ENCODE data around the gene PFN2. TPM values are rescaled to one million over a fixed set of nuclear protein-coding genes. Genes with fewer than 3 reads are reported as not detected.

The PFN2 gene
- total and polyA plus RNA-seq, 2 donors (not counting 1 experiment from before 2014, with no cell fraction given), result 1.2 to 8.1 TPM

DNA sequence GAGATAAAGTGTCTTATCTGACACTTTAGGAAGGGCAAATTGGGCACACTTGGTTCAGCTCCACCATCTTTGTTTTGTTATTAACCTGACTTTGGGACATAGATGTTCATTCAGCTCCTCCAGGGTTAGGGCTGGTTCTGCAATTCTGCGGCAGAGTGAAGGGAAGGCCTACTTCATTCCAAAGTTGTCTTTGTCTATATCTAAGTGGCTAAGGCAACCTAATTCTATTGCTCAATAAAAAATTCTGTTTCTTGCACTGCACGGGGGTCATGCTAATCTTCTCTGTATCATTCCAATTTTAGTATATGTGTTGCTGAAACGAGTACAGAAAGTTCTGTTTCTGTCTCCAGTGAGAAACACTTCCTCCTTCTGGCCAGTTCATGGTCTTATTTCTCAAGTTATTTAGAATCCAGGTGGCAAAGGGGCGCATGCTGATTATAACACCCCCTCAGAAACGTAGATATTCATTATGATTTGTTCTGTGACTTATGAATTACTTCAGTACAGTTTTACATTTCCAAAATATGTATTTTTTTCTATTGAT lies 53.5 kb downstream of the PFN2 start:
- Histone ChIP-seq H3K27me3 (replicated peaks in 1 of 4; ENCODE audit: control extremely low read depth in 1 of 4, control insufficient read depth in 3 of 4, insufficient read depth in 4 of 4, low read length in 3 of 4) (no peaks in the 10 kb centered on the region), H3K4me1 (ENCODE audit: control insufficient read depth in 2 of 2, insufficient read depth in 2 of 2, low read length in 2 of 2) (no peaks in the 10 kb centered on the region), H3K9ac (ENCODE audit: low read length) (no peak overlapping the region), H3K4me2 (replicated peaks; ENCODE audit: low read depth, low read length, poor library complexity, severe bottlenecking) (no peak overlapping the region), H4K20me1 (ENCODE audit: control insufficient read depth, insufficient read depth, low read length, poor library complexity, severe bottlenecking) (no peaks in the 10 kb centered on the region), H2AFZ (ENCODE audit: insufficient read depth, low read depth, low read length, poor library complexity, severe bottlenecking) (no peak overlapping the region), H3K9me3 (ENCODE audit: control extremely low read depth in 1 of 3, control insufficient read depth in 2 of 3, insufficient read depth in 1 of 3, low read length in 2 of 3) (no peaks in the 10 kb centered on the region), H3K36me3 (replicated peaks in 1 of 2; ENCODE audit: control extremely low read depth in 1 of 2, control insufficient read depth in 1 of 2, extremely low read depth in 1 of 2, insufficient read depth in 2 of 2, low read length in 1 of 2) (peaks cover 10 to 12% of the 10 kb centered on the region in 2 experiments), H3K79me2 (ENCODE audit: control insufficient read depth, insufficient read depth, low read length) (no peaks in the 10 kb centered on the region), H3K27ac (ENCODE audit: low read length in 2 of 2) (no peak overlapping the region), H3K4me3 (ENCODE audit: control extremely low read depth in 1 of 5, extremely low read depth in 1 of 5, insufficient read depth in 1 of 5, low read depth in 2 of 5, low read length in 4 of 5) (no peak overlapping the region)
- no peak overlapping the region for H3K4me3 Mint-ChIP-seq
- WGBS (ENCODE audit: insufficient coverage), result no CpG with 5 or more reads among the region's 5 CpGs
- no peaks in the 10 kb centered on the region for H3K27me3 Mint-ChIP-seq
- ChIA-PET POLR2A (no interaction called here), CTCF (interaction anchor here (0.6 kb wide), 1 partner anchor 36 kb away, joined by 3 read pairs; no protein-coding TSS in a partner anchor)
- H3K9me3 Mint-ChIP-seq (ENCODE audit: insufficient read depth), result no peaks in the 10 kb centered on the region
- H3K4me1 Mint-ChIP-seq, result no peaks in the 10 kb centered on the region
- DNase-seq, result no peak
- intact Hi-C loops (cut with micrococcal nuclease), result no loop called here
- no peak for ATAC-seq (ENCODE audit: low read depth)
- no peak overlapping the region for H3K27ac Mint-ChIP-seq
- TF ChIP-seq, protein P1, sequence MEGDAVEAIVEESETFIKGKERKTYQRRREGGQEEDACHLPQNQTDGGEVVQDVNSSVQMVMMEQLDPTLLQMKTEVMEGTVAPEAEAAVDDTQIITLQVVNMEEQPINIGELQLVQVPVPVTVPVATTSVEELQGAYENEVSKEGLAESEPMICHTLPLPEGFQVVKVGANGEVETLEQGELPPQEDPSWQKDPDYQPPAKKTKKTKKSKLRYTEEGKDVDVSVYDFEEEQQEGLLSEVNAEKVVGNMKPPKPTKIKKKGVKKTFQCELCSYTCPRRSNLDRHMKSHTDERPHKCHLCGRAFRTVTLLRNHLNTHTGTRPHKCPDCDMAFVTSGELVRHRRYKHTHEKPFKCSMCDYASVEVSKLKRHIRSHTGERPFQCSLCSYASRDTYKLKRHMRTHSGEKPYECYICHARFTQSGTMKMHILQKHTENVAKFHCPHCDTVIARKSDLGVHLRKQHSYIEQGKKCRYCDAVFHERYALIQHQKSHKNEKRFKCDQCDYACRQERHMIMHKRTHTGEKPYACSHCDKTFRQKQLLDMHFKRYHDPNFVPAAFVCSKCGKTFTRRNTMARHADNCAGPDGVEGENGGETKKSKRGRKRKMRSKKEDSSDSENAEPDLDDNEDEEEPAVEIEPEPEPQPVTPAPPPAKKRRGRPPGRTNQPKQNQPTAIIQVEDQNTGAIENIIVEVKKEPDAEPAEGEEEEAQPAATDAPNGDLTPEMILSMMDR (IDR thresholded peaks at IDR 0.05), result no peak
- no peak for TF ChIP-seq EZH2 (IDR thresholded peaks at IDR 0.05; ENCODE audit: borderline replicate concordance, insufficient read depth, low read depth, low read length, poor library complexity, severe bottlenecking)

Small RNAs within 50 kb of the gene (small RNA-seq; reads per million reads assigned to genes)
- gene RNU6-720P (ENCODE audit: insufficient read length, low read depth, low replicate concordance), result not detected

Other genes starting within 250 kb of the PFN2 start
- 45.1 and 47.8 TPM in 2 replicates for gene COMMD2, start 218.4 kb downstream of the PFN2 start, total RNA-seq
- 15.0 and 15.7 TPM in 2 replicates for gene COMMD2, start 218.4 kb downstream of the PFN2 start, polyA plus RNA-seq
- not detected in 2 replicates for gene ANKUB1, start 178.3 kb downstream of the PFN2 start, total RNA-seq
- gene ANKUB1, start 178.3 kb downstream of the PFN2 start, polyA plus RNA-seq, result not detected in 2 replicates
- 86.5 and 92.8 TPM in 2 replicates for gene RNF13, start 157.7 kb downstream of the PFN2 start, total RNA-seq
- 38.0 and 53.2 TPM in 2 replicates for gene RNF13, start 157.7 kb downstream of the PFN2 start, polyA plus RNA-seq

All from B cell (primary cell).